Measurements from ENCODE around the gene LRP4. TPM values are rescaled to one million over a fixed set of nuclear protein-coding genes. Genes with fewer than 3 reads are reported as not detected.
"Not testable (repeated sequence)": the region's sequence is repeated elsewhere in the genome, so short reads cannot be mapped to it uniquely, and the experiment has no call there.

LRP4 gene
- total RNA-seq = 8.9 TPM

DNA sequence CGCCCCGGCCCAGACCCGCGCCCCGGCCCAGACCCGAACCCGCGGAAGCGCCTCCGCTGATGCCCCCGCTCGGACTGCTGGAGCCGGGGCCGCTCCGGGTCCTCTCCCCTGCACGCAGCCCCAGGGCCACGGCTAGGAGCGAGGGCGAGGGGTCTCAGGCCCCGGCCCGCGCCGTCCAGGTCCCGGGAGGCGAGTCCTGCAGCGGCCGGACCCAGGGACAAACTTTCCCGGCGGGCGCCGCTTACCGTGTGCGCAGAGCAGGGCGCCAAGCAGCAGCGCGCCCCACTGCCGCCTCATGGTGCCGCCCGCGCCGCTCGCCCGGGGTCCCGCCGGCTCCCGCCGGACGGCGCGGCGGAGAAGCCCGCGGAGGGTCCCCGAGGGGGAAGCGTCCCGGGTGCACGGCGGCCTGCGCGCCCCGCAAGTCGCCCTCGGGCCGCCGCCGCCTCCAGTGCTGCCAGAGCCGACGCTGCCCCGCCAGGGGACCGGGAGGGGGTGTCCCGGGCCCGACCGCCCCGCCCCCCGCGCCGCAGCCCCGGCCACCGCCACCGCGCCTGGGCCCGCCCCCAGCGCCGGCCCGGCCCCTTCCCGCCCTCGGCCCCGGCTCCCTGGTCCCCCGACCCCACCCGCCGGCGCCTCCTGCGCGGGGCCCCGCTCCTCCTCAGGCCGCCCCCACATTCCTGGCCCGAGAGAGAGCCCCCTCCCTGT, at the start of gene LRP4:
TSS of gene LRP4 (minus strand) at position 468 of the 705 bp plus-strand sequence. CDS start at position 297, 171 bp downstream.
- H3K27ac ChIP-seq (ENCODE audit: low read depth, low read length) = peak within 1 kb of the TSS; percentile 84
- H3K4me1 ChIP-seq (ENCODE audit: control insufficient read depth in 3 of 3, insufficient read depth in 3 of 3, low read length in 3 of 3) = peaks cover 56 to 61% (median 60%) of the 10 kb centered on the region in 3 donors
- H3K36me3 ChIP-seq (ENCODE audit: control insufficient read depth in 3 of 3, insufficient read depth in 3 of 3, low read length in 3 of 3) = no peaks in the 10 kb centered on the region
- H3K9me3 ChIP-seq (ENCODE audit: control insufficient read depth in 3 of 3, low read length in 3 of 3) = no peaks in the 10 kb centered on the region
- H3K9ac ChIP-seq (ENCODE audit: low read depth in 1 of 3, low read length in 3 of 3) = peak within 1 kb of the TSS; percentile 82 to 90 (median 85)
- peak within 1 kb of the TSS; percentile 67 to 82 (median 78) for H3K4me3 ChIP-seq (ENCODE audit: low read length in 3 of 3)
- no peaks in the 10 kb centered on the region for H3K27me3 ChIP-seq (ENCODE audit: control insufficient read depth in 3 of 3, insufficient read depth in 3 of 3, low read length in 3 of 3)

GRCh38 chr11:46967962-46968361, 49.6 kb upstream of the LRP4 start:
- no peak overlapping the region for H3K27ac ChIP-seq (ENCODE audit: low read depth, low read length)
- no peaks in the 10 kb centered on the region for H3K27me3 ChIP-seq (ENCODE audit: control insufficient read depth in 3 of 3, insufficient read depth in 3 of 3, low read length in 3 of 3)
- no peak overlapping the region for H3K4me3 ChIP-seq (ENCODE audit: low read length in 3 of 3)

GRCh38 chr11:46966773-46967172, 48.4 kb upstream of the LRP4 start:
- Histone ChIP-seq H3K27me3 (ENCODE audit: control insufficient read depth in 3 of 3, insufficient read depth in 3 of 3, low read length in 3 of 3) (no peaks in the 10 kb centered on the region), H3K36me3 (ENCODE audit: control insufficient read depth in 3 of 3, insufficient read depth in 3 of 3, low read length in 3 of 3) (no peaks in the 10 kb centered on the region), H3K9me3 (ENCODE audit: control insufficient read depth in 3 of 3, low read length in 3 of 3) (no peaks in the 10 kb centered on the region), H3K9ac (ENCODE audit: low read depth in 1 of 3, low read length in 3 of 3) (no peak overlapping the region), H3K27ac (ENCODE audit: low read depth, low read length) (no peak overlapping the region), H3K4me1 (ENCODE audit: control insufficient read depth in 3 of 3, insufficient read depth in 3 of 3, low read length in 3 of 3) (no peaks in the 10 kb centered on the region), H3K4me3 (ENCODE audit: low read length in 3 of 3) (no peak overlapping the region)

More at GRCh38 chr11:46967962-46968361, 49.6 kb upstream of the LRP4 start:
- no peaks in the 10 kb centered on the region for H3K9me3 ChIP-seq (ENCODE audit: control insufficient read depth in 3 of 3, low read length in 3 of 3)
- H3K9ac ChIP-seq (ENCODE audit: low read depth in 1 of 3, low read length in 3 of 3) = no peak overlapping the region
- H3K36me3 ChIP-seq (ENCODE audit: control insufficient read depth in 3 of 3, insufficient read depth in 3 of 3, low read length in 3 of 3) = no peaks in the 10 kb centered on the region
- no peaks in the 10 kb centered on the region for H3K4me1 ChIP-seq (ENCODE audit: control insufficient read depth in 3 of 3, insufficient read depth in 3 of 3, low read length in 3 of 3)

DNA sequence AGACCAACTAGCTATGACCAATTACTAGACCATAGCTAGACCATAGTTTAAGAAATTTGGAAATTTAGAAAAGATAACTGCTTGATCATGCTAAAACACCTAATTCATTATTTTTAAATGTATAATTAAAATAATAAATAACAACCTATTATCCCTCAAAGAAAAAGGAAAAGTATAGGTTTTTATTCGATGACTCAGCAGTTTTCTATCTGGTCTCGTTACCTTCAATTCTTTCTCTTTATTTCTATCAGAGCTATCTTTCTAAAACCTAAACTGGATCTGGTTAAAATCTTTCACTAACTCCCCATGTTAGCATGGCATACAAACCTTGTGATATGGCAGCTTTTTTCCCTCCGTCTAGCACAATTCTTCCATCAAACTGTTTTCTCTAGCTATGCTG, 45.5 kb upstream of the LRP4 start:
- no peak overlapping the region for H3K4me3 ChIP-seq (ENCODE audit: low read length in 3 of 3)
- H3K9me3 ChIP-seq (ENCODE audit: control insufficient read depth in 3 of 3, low read length in 3 of 3) = no peaks in the 10 kb centered on the region
- no peak overlapping the region for H3K9ac ChIP-seq (ENCODE audit: low read depth in 1 of 3, low read length in 3 of 3)
- no peaks in the 10 kb centered on the region for H3K4me1 ChIP-seq (ENCODE audit: control insufficient read depth in 3 of 3, insufficient read depth in 3 of 3, low read length in 3 of 3)
- H3K36me3 ChIP-seq (ENCODE audit: control insufficient read depth in 3 of 3, insufficient read depth in 3 of 3, low read length in 3 of 3) = no peaks in the 10 kb centered on the region
- H3K27me3 ChIP-seq (ENCODE audit: control insufficient read depth in 3 of 3, insufficient read depth in 3 of 3, low read length in 3 of 3) = no peaks in the 10 kb centered on the region
- no peak overlapping the region for H3K27ac ChIP-seq (ENCODE audit: low read depth, low read length)

GRCh38 chr11:46961886-46962285, 43.5 kb upstream of the LRP4 start:
- not testable (repeated sequence) for H3K27me3 ChIP-seq (ENCODE audit: control insufficient read depth in 3 of 3, insufficient read depth in 3 of 3, low read length in 3 of 3); H3K9me3 ChIP-seq (ENCODE audit: control insufficient read depth in 3 of 3, low read length in 3 of 3); H3K4me3 ChIP-seq (ENCODE audit: low read length in 3 of 3); H3K27ac ChIP-seq (ENCODE audit: low read depth, low read length); H3K4me1 ChIP-seq (ENCODE audit: control insufficient read depth in 3 of 3, insufficient read depth in 3 of 3, low read length in 3 of 3); H3K36me3 ChIP-seq (ENCODE audit: control insufficient read depth in 3 of 3, insufficient read depth in 3 of 3, low read length in 3 of 3); H3K9ac ChIP-seq (ENCODE audit: low read depth in 1 of 3, low read length in 3 of 3)

DNA sequence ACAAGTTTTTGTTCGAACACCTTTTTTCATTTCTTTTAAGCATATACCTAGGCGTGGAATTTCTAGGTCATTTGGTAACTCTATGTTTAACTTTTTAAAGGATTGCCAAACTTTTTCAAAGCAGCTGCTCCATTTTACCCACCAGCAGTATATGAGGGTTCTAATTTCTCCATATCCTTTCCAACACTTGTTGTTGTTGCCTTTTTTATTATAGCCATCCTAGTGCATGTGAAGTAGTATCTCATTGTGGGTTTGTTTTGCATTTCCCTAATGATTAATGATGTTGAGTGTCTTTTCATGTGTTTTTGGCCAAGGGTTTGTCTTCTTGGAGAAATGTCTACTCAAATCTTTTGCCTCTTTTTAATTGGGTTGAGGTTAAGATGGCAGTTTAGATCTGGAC, 42.7 kb upstream of the LRP4 start:
- Histone ChIP-seq H3K27ac (ENCODE audit: low read depth, low read length) (no peak overlapping the region), H3K9ac (ENCODE audit: low read depth in 1 of 3, low read length in 3 of 3) (no peak overlapping the region), H3K4me1 (ENCODE audit: control insufficient read depth in 3 of 3, insufficient read depth in 3 of 3, low read length in 3 of 3) (no peaks in the 10 kb centered on the region), H3K36me3 (ENCODE audit: control insufficient read depth in 3 of 3, insufficient read depth in 3 of 3, low read length in 3 of 3) (no peaks in the 10 kb centered on the region), H3K27me3 (ENCODE audit: control insufficient read depth in 3 of 3, insufficient read depth in 3 of 3, low read length in 3 of 3) (no peaks in the 10 kb centered on the region), H3K9me3 (ENCODE audit: control insufficient read depth in 3 of 3, low read length in 3 of 3) (no peaks in the 10 kb centered on the region), H3K4me3 (ENCODE audit: low read length in 3 of 3) (no peak overlapping the region)

GRCh38 chr11:46958777-46959176, 40.4 kb upstream of the LRP4 start:
- no peak overlapping the region for H3K27ac ChIP-seq (ENCODE audit: low read depth, low read length)
- H3K27me3 ChIP-seq (ENCODE audit: control insufficient read depth in 3 of 3, insufficient read depth in 3 of 3, low read length in 3 of 3) = no peaks in the 10 kb centered on the region
- H3K9ac ChIP-seq (ENCODE audit: low read depth in 1 of 3, low read length in 3 of 3) = no peak overlapping the region
- no peak overlapping the region for H3K4me3 ChIP-seq (ENCODE audit: low read length in 3 of 3)
- no peaks in the 10 kb centered on the region for H3K36me3 ChIP-seq (ENCODE audit: control insufficient read depth in 3 of 3, insufficient read depth in 3 of 3, low read length in 3 of 3)
- H3K9me3 ChIP-seq (ENCODE audit: control insufficient read depth in 3 of 3, low read length in 3 of 3) = no peaks in the 10 kb centered on the region
- H3K4me1 ChIP-seq (ENCODE audit: control insufficient read depth in 3 of 3, insufficient read depth in 3 of 3, low read length in 3 of 3) = no peaks in the 10 kb centered on the region

- H3K27ac ChIP-seq (ENCODE audit: low read depth, low read length) = no peak overlapping the region
- no peaks in the 10 kb centered on the region for H3K4me1 ChIP-seq (ENCODE audit: control insufficient read depth in 3 of 3, insufficient read depth in 3 of 3, low read length in 3 of 3)
- no peak overlapping the region for H3K9ac ChIP-seq (ENCODE audit: low read depth in 1 of 3, low read length in 3 of 3)
- no peaks in the 10 kb centered on the region for H3K9me3 ChIP-seq (ENCODE audit: control insufficient read depth in 3 of 3, low read length in 3 of 3)
- H3K36me3 ChIP-seq (ENCODE audit: control insufficient read depth in 3 of 3, insufficient read depth in 3 of 3, low read length in 3 of 3) = no peaks in the 10 kb centered on the region
- H3K4me3 ChIP-seq (ENCODE audit: low read length in 3 of 3) = no peak overlapping the region
- H3K27me3 ChIP-seq (ENCODE audit: control insufficient read depth in 3 of 3, insufficient read depth in 3 of 3, low read length in 3 of 3) = no peaks in the 10 kb centered on the region
Measured at GRCh38 chr11:46953093-46953492, 34.7 kb upstream of the LRP4 start.

DNA sequence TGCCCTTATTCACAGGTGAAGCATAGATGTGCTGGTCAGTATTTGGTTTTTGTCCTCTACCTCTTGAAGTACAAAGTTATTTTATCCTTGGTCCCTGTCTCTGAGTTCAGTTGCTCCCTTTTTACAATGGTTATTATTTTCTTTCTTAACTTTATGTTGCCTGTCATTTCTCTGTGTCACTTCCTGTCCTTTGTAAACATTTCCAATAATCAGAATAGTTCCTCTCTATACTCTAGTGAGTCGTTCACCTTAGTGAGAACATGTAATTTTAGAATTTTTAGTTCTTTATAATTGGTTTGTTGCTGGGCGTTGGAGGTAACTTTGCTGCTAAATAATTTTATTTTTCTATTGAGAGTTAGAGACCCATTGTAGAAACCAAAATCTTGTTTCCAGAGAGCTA, 34.2 kb upstream of the LRP4 start:
- Histone ChIP-seq H3K36me3 (ENCODE audit: control insufficient read depth in 3 of 3, insufficient read depth in 3 of 3, low read length in 3 of 3) (no peaks in the 10 kb centered on the region), H3K27me3 (ENCODE audit: control insufficient read depth in 3 of 3, insufficient read depth in 3 of 3, low read length in 3 of 3) (no peaks in the 10 kb centered on the region), H3K4me3 (ENCODE audit: low read length in 3 of 3) (no peak overlapping the region), H3K4me1 (ENCODE audit: control insufficient read depth in 3 of 3, insufficient read depth in 3 of 3, low read length in 3 of 3) (no peaks in the 10 kb centered on the region), H3K9ac (ENCODE audit: low read depth in 1 of 3, low read length in 3 of 3) (no peak overlapping the region), H3K9me3 (ENCODE audit: control insufficient read depth in 3 of 3, low read length in 3 of 3) (no peaks in the 10 kb centered on the region), H3K27ac (ENCODE audit: low read depth, low read length) (no peak overlapping the region)

- H3K4me3 ChIP-seq (ENCODE audit: low read length in 3 of 3) = no peak overlapping the region
- H3K36me3 ChIP-seq (ENCODE audit: control insufficient read depth in 3 of 3, insufficient read depth in 3 of 3, low read length in 3 of 3) = no peaks in the 10 kb centered on the region
- H3K4me1 ChIP-seq (ENCODE audit: control insufficient read depth in 3 of 3, insufficient read depth in 3 of 3, low read length in 3 of 3) = no peaks in the 10 kb centered on the region
- no peaks in the 10 kb centered on the region for H3K27me3 ChIP-seq (ENCODE audit: control insufficient read depth in 3 of 3, insufficient read depth in 3 of 3, low read length in 3 of 3)
- no peak overlapping the region for H3K9ac ChIP-seq (ENCODE audit: low read depth in 1 of 3, low read length in 3 of 3)
- no peak overlapping the region for H3K27ac ChIP-seq (ENCODE audit: low read depth, low read length)
- H3K9me3 ChIP-seq (ENCODE audit: control insufficient read depth in 3 of 3, low read length in 3 of 3) = no peaks in the 10 kb centered on the region
Measured at GRCh38 chr11:46951864-46952263, 33.5 kb upstream of the LRP4 start.
